ENCODE measurements around the gene RASGRP2.

- TF ChIP-seq CTCF (IDR thresholded peaks at IDR 0.05) (no peak), POLR2A (IDR thresholded peaks at IDR 0.05) (no peak)
These were observed 6.6 kb upstream of the RASGRP2 start for GRCh38 chr11:64750361-64751054.
